DOHH2 (cell line): ENCODE results near the gene GRIK2.

Experiments used
- H3F3A ChIP-seq: fragments of 200-600 bp; sonication (generic), shearing (Covaris generic); 2 replicates; pipeline ENCODE4 v1.6.0; 2016; ENCODE audit warnings: antibody characterized with exemption, mild to moderate bottlenecking; ENCODE audit not compliant: control insufficient read depth, insufficient read depth
- H3K27ac ChIP-seq: fragments of 200-600 bp; sonication (generic); 2 replicates; pipeline ENCODE4 v1.5.1; 2014; ENCODE audit warnings: low read depth, mild to moderate bottlenecking, low read length, moderate library complexity
- H3K27me3 ChIP-seq: fragments of 200-600 bp; sonication (generic); 2 replicates; pipeline ENCODE4 v1.6.1; 2014; ENCODE audit warnings: mild to moderate bottlenecking, low read length, mixed read lengths; ENCODE audit not compliant: control insufficient read depth
- H3K36me3 ChIP-seq: fragments of 200-600 bp; sonication (generic); 2 replicates; pipeline ENCODE4 v1.6.1; 2014; ENCODE audit warnings: mild to moderate bottlenecking, low read length, moderate library complexity, mixed read lengths; ENCODE audit not compliant: control insufficient read depth
- H3K4me1 ChIP-seq: fragments of 200-600 bp; sonication (generic); 2 replicates; pipeline ENCODE4 v1.6.1; 2014; ENCODE audit warnings: mild to moderate bottlenecking, low read length, mixed read lengths; ENCODE audit not compliant: control insufficient read depth
- H3K4me2 ChIP-seq: fragments of 200-600 bp; sonication (generic); 2 replicates; pipeline ENCODE4 v1.6.0; 2014; ENCODE audit warnings: mild to moderate bottlenecking, low read length, moderate library complexity
- H3K4me3 ChIP-seq: fragments of 200-600 bp; sonication (generic); 2 replicates; pipeline ENCODE4 v1.5.1; 2014; ENCODE audit warnings: mild to moderate bottlenecking, low read length, mixed read lengths
- H3K79me2 ChIP-seq: fragments of 200-600 bp; sonication (generic); 2 replicates; pipeline ENCODE4 v1.6.1; 2014; ENCODE audit warnings: mild to moderate bottlenecking, low read length, mixed read lengths; ENCODE audit not compliant: control insufficient read depth
- H3K9me2 ChIP-seq: fragments of 200-600 bp; sonication (generic); replicated peaks from 2 replicates; pipeline ENCODE4 v1.6.1; 2014; ENCODE audit warnings: mild to moderate bottlenecking, low read length, mixed read lengths; ENCODE audit not compliant: control insufficient read depth
- H3K9me3 ChIP-seq: fragments of 200-600 bp; sonication (generic); 2 replicates; pipeline ENCODE4 v1.6.1; 2014; ENCODE audit warnings: antibody characterized with exemption, low read length, mixed read lengths; ENCODE audit not compliant: control insufficient read depth, insufficient read depth
- H4K20me1 ChIP-seq: fragments of 200-600 bp; sonication (generic); 2 replicates; pipeline ENCODE4 v1.6.0; 2014; ENCODE audit warnings: low read depth, mild to moderate bottlenecking, antibody characterized with exemption, low read length, moderate library complexity; ENCODE audit not compliant: control insufficient read depth, insufficient read depth
- CTCF ChIP-seq: fragments of 200-600 bp; sonication (generic); IDR thresholded peaks from one replicate; pipeline ENCODE4 v1.5.1; 2014; ENCODE audit warnings: antibody characterized with exemption, mild to moderate bottlenecking, low read depth, low read length; ENCODE audit not compliant: poor library complexity, severe bottlenecking
- EZH2phosphoT487 ChIP-seq: fragments of 200-600 bp; sonication (generic); IDR thresholded peaks from 2 replicates; pipeline ENCODE4 v1.6.1; 2017; ENCODE audit warnings: borderline replicate concordance, mild to moderate bottlenecking, antibody characterized with exemption, low read length, moderate library complexity, mixed read lengths

GRIK2 gene

GRCh38 chr6:101351173-101351572 lies 42.3 kb upstream of the GRIK2 start:
- Histone ChIP-seq H3K27ac (no peak overlapping the region), H3K4me2 (no peak overlapping the region), H3K27me3 (no peaks in the 10 kb centered on the region), H3K4me3 (no peak overlapping the region), H4K20me1 (no peaks in the 10 kb centered on the region), H3K79me2 (no peaks in the 10 kb centered on the region), H3K9me2 (no peaks in the 10 kb centered on the region), H3F3A (no peaks in the 10 kb centered on the region), H3K4me1 (no peaks in the 10 kb centered on the region), H3K36me3 (no peaks in the 10 kb centered on the region), H3K9me3 (no peaks in the 10 kb centered on the region)
- no peak for TF ChIP-seq CTCF
- TF ChIP-seq EZH2phosphoT487 = no peak

GRCh38 chr6:101352316-101352715 lies 41.2 kb upstream of the GRIK2 start:
- H3K36me3 ChIP-seq = no peaks in the 10 kb centered on the region
- H3K9me3 ChIP-seq = no peaks in the 10 kb centered on the region
- no peaks in the 10 kb centered on the region for H3F3A ChIP-seq
- no peaks in the 10 kb centered on the region for H4K20me1 ChIP-seq
- H3K27ac ChIP-seq = no peak overlapping the region
- no peaks in the 10 kb centered on the region for H3K4me1 ChIP-seq
- no peaks in the 10 kb centered on the region for H3K79me2 ChIP-seq
- no peak for TF ChIP-seq EZH2phosphoT487
- TF ChIP-seq CTCF = no peak
- H3K4me2 ChIP-seq = no peak overlapping the region
- no peak overlapping the region for H3K4me3 ChIP-seq
- H3K9me2 ChIP-seq = no peaks in the 10 kb centered on the region
- no peaks in the 10 kb centered on the region for H3K27me3 ChIP-seq

GRCh38 chr6:101365181-101365580 lies 28.3 kb upstream of the GRIK2 start:
- H3K27me3 ChIP-seq = no peaks in the 10 kb centered on the region
- no peaks in the 10 kb centered on the region for H3K36me3 ChIP-seq
- no peaks in the 10 kb centered on the region for H3F3A ChIP-seq
- no peak for TF ChIP-seq CTCF
- no peak for TF ChIP-seq EZH2phosphoT487
- no peaks in the 10 kb centered on the region for H3K4me1 ChIP-seq
- H3K4me2 ChIP-seq = no peak overlapping the region
- H3K79me2 ChIP-seq = no peaks in the 10 kb centered on the region
- no peak overlapping the region for H3K27ac ChIP-seq
- H3K9me2 ChIP-seq = no peaks in the 10 kb centered on the region
- no peaks in the 10 kb centered on the region for H3K9me3 ChIP-seq
- H3K4me3 ChIP-seq = no peak overlapping the region
- H4K20me1 ChIP-seq = no peaks in the 10 kb centered on the region

GRCh38 chr6:101379926-101380325 lies 13.6 kb upstream of the GRIK2 start:
- H3K4me3 ChIP-seq = no peak overlapping the region
- H3K9me3 ChIP-seq = no peaks in the 10 kb centered on the region
- TF ChIP-seq EZH2phosphoT487 = no peak
- no peak for TF ChIP-seq CTCF
- no peak overlapping the region for H3K4me2 ChIP-seq
- H3K79me2 ChIP-seq = no peaks in the 10 kb centered on the region
- no peaks in the 10 kb centered on the region for H3K9me2 ChIP-seq
- no peaks in the 10 kb centered on the region for H3K4me1 ChIP-seq
- H3K27me3 ChIP-seq = no peaks in the 10 kb centered on the region
- H3F3A ChIP-seq = no peaks in the 10 kb centered on the region
- H3K36me3 ChIP-seq = no peaks in the 10 kb centered on the region
- H3K27ac ChIP-seq = no peak overlapping the region
- no peaks in the 10 kb centered on the region for H4K20me1 ChIP-seq
